ENCODE data around the gene CRYAB.

DNA sequence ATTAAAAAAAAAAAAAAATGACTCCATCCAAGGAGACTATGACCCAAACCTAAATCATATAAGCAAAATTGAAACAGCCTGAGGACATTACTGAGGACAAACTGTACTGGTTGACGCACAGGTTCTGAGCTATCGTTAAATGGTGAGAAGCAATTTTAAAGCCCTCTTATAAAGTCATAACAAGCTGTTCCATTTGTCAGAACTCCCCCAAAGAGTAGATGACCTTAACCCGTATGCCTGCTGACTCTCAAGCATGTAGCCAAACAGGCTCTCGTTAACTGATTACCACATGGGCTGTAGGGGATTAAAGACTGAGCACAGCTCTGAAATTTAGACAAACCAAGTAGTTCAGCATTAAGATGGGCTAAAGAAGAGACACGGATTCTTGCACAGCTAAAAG, 2.2 kb downstream of the CRYAB start:
- no peak for TF ChIP-seq POLR2A (IDR thresholded peaks at IDR 0.05)
- TF ChIP-seq, protein P1, sequence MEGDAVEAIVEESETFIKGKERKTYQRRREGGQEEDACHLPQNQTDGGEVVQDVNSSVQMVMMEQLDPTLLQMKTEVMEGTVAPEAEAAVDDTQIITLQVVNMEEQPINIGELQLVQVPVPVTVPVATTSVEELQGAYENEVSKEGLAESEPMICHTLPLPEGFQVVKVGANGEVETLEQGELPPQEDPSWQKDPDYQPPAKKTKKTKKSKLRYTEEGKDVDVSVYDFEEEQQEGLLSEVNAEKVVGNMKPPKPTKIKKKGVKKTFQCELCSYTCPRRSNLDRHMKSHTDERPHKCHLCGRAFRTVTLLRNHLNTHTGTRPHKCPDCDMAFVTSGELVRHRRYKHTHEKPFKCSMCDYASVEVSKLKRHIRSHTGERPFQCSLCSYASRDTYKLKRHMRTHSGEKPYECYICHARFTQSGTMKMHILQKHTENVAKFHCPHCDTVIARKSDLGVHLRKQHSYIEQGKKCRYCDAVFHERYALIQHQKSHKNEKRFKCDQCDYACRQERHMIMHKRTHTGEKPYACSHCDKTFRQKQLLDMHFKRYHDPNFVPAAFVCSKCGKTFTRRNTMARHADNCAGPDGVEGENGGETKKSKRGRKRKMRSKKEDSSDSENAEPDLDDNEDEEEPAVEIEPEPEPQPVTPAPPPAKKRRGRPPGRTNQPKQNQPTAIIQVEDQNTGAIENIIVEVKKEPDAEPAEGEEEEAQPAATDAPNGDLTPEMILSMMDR (IDR thresholded peaks at IDR 0.05): no peak

Data from prostate gland (tissue), 2 donors.